IMR-90 (cell line): ENCODE data around the gene MLH3. TPM values are rescaled to one million over a fixed set of nuclear protein-coding genes. Genes with fewer than 3 reads are reported as not detected.
A peak's percentile ranks its signal among the peaks of the same experiment; 100 is the strongest.

Experiments
- ATAC-seq: fragments of 200-7000 bp; cut with Tn5 transposase; 2 replicates; pipeline ENCODE4 v1.9.1; 2020; ENCODE audit warnings: low read depth, mild to moderate bottlenecking, moderate library complexity
- BruUV-seq: library from RNA; stranded (reverse); fragments of 400-500 nt; replicated peaks from 2 replicates; lab custom pipeline; 2021; lab: Mats Ljungman, UMichigan
- CTCF ChIA-PET: fragments of 300-600 bp; formaldehyde crosslinking; extraction: SDS; loops from one replicate; lab custom pipeline; 2021; ENCODE audit warnings: antibody characterized with exemption; lab: Yijun Ruan, JAX
- POLR2A ChIA-PET: fragments of 300-600 bp; sonication (Branson Sonifier 250); formaldehyde crosslinking; loops from one replicate; lab custom pipeline; 2022; ENCODE audit warnings: antibody characterized with exemption; ENCODE audit not compliant: unreplicated experiment; lab: Charles Lee
- DNase-seq: peaks from one replicate; pipeline ENCODE4 v3.0.0; 2013
- H2AFZ ChIP-seq: replicated peaks from 2 replicates; pipeline ENCODE3; 2013; ENCODE audit warnings: low read length, mild to moderate bottlenecking; ENCODE audit not compliant: poor library complexity
- H2AK5ac ChIP-seq: 2 replicates; pipeline ENCODE4 v1.6.1; 2013; ENCODE audit warnings: low read depth, low read length, inconsistent platforms
- H2AK9ac ChIP-seq: replicated peaks from 2 replicates; pipeline ENCODE3; 2013; ENCODE audit warnings: mild to moderate bottlenecking, low read depth, low read length, moderate library complexity; ENCODE audit not compliant: poor library complexity
- H2BK120ac ChIP-seq: 2 replicates; pipeline ENCODE4 v1.6.1; 2013; ENCODE audit warnings: low read depth, low read length, inconsistent platforms
- H2BK15ac ChIP-seq: 3 replicates; pipeline ENCODE4 v1.6.1; 2013; ENCODE audit warnings: low read depth, low read length, inconsistent platforms
- H2BK20ac ChIP-seq: 2 replicates; pipeline ENCODE4 v1.6.1; 2013; ENCODE audit warnings: low read depth, mild to moderate bottlenecking, inconsistent platforms, low read length, moderate library complexity
- H2BK5ac ChIP-seq: 2 replicates; pipeline ENCODE4 v1.6.1; 2013; ENCODE audit warnings: mild to moderate bottlenecking, low read depth, low read length, inconsistent platforms; ENCODE audit not compliant: poor library complexity, severe bottlenecking
- H3K14ac ChIP-seq: replicated peaks from 2 replicates; pipeline ENCODE4 v1.6.1; 2013; ENCODE audit warnings: low read depth, low read length, inconsistent platforms
- H3K18ac ChIP-seq: 2 replicates; pipeline ENCODE4 v1.6.1; 2013; ENCODE audit warnings: low read depth, low read length, control low read depth
- H3K23ac ChIP-seq: 2 replicates; pipeline ENCODE4 v1.6.1; 2013; ENCODE audit warnings: low read depth, low read length, inconsistent platforms
- H3K27ac ChIP-seq: 2 replicates; pipeline ENCODE4 v1.5.1; 2013; ENCODE audit warnings: mild to moderate bottlenecking, control low read depth, low read length; ENCODE audit not compliant: insufficient read depth
- H3K27me3 ChIP-seq: 2 replicates; pipeline ENCODE4 v1.6.1; 2013; ENCODE audit warnings: low read length; ENCODE audit not compliant: control insufficient read depth, insufficient read depth
- H3K36me3 ChIP-seq: 2 replicates; pipeline ENCODE4 v1.6.1; 2013; ENCODE audit warnings: low read length, mixed read lengths; ENCODE audit not compliant: control insufficient read depth, insufficient read depth
- H3K4ac ChIP-seq: 2 replicates; pipeline ENCODE4 v1.6.1; 2013; ENCODE audit warnings: low read depth, low read length, inconsistent platforms
- H3K4me1 ChIP-seq: 2 replicates; pipeline ENCODE4 v1.6.1; 2013; ENCODE audit warnings: low read length, mixed read lengths; ENCODE audit not compliant: control insufficient read depth, insufficient read depth
- H3K4me2 ChIP-seq: 2 replicates; pipeline ENCODE4 v1.6.1; 2013; ENCODE audit warnings: low read depth, mild to moderate bottlenecking, control low read depth, low read length, moderate library complexity
- H3K4me3 ChIP-seq: 2 replicates; pipeline ENCODE4 v1.5.1; 2013; ENCODE audit warnings: low read depth, mild to moderate bottlenecking, control low read depth, low read length, moderate library complexity; ENCODE audit not compliant: insufficient read depth
- H3K56ac ChIP-seq: 2 replicates; pipeline ENCODE4 v1.6.1; 2013; ENCODE audit warnings: low read length, inconsistent platforms; ENCODE audit not compliant: insufficient read depth; ENCODE audit errors: extremely low read depth
- H3K79me1 ChIP-seq, 2 experiments: 2 replicates each; pipeline ENCODE4 v1.6.1; 2013; ENCODE audit warnings: low read length in 2 of 2, inconsistent platforms in 1 of 2, low read depth in 1 of 2
- H3K9ac ChIP-seq: 2 replicates; pipeline ENCODE4 v1.6.1; 2013; ENCODE audit warnings: low read depth, low read length, control low read depth
- H3K9me1 ChIP-seq: 2 replicates; pipeline ENCODE4 v1.6.1; 2013; ENCODE audit warnings: low read length, inconsistent platforms; ENCODE audit not compliant: insufficient read depth
- H3K9me3 ChIP-seq: 2 replicates; pipeline ENCODE4 v1.6.1; 2013; ENCODE audit warnings: low read length; ENCODE audit not compliant: control insufficient read depth, insufficient read depth
- H4K20me1 ChIP-seq: 2 replicates; pipeline ENCODE4 v1.6.1; 2013; ENCODE audit warnings: low read length, inconsistent platforms; ENCODE audit not compliant: insufficient read depth
- H4K5ac ChIP-seq: 2 replicates; pipeline ENCODE4 v1.6.1; 2013; ENCODE audit warnings: mild to moderate bottlenecking, low read depth, low read length, control low read depth
- H4K8ac ChIP-seq, 2 experiments: 2 replicates each; pipeline ENCODE4 v1.6.1; 2013; ENCODE audit warnings: low read depth in 2 of 2, low read length in 2 of 2, control low read depth in 1 of 2, inconsistent platforms in 1 of 2
- H4K91ac ChIP-seq: 2 replicates; pipeline ENCODE4 v1.6.1; 2013; ENCODE audit warnings: low read depth, low read length, inconsistent platforms; ENCODE audit not compliant: insufficient read depth
- BHLHE40 ChIP-seq: fragments of 150-350 bp; IDR thresholded peaks from 2 replicates; pipeline ENCODE4 v1.6.1; 2016; ENCODE audit warnings: mild to moderate bottlenecking, low read depth, low read length
- CEBPB ChIP-seq: IDR thresholded peaks from 2 replicates; pipeline ENCODE4 v1.6.1; 2012; ENCODE audit warnings: low read depth, low read length, improper control_type of control experiment
- CHD1 ChIP-seq: IDR thresholded peaks from 2 replicates; pipeline ENCODE4 v1.6.1; 2012; ENCODE audit warnings: low read depth, low read length, improper control_type of control experiment
- FOS ChIP-seq: fragments of 150-350 bp; IDR thresholded peaks from 2 replicates; pipeline ENCODE4 v1.6.1; 2016; ENCODE audit warnings: low read depth, low read length
- MAFK ChIP-seq: IDR thresholded peaks from 2 replicates; pipeline ENCODE4 v1.6.1; 2012; ENCODE audit warnings: low read depth, low read length, improper control_type of control experiment
- MAZ ChIP-seq: IDR thresholded peaks from 2 replicates; pipeline ENCODE4 v1.6.1; 2012; ENCODE audit warnings: low read depth, mild to moderate bottlenecking, low read length, improper control_type of control experiment, moderate library complexity, borderline replicate concordance
- MXI1 ChIP-seq: IDR thresholded peaks from 2 replicates; pipeline ENCODE4 v1.6.1; 2012; ENCODE audit warnings: low read depth, mild to moderate bottlenecking, low read length, moderate library complexity, borderline replicate concordance
- NFE2L2 ChIP-seq: fragments of 150-350 bp; IDR thresholded peaks from 2 replicates; pipeline ENCODE4 v1.6.1; 2016; ENCODE audit warnings: low read depth, mild to moderate bottlenecking, low read length
- POLR2A ChIP-seq: IDR thresholded peaks from 2 replicates; pipeline ENCODE4 v1.6.1; 2012; ENCODE audit warnings: mild to moderate bottlenecking, low read depth, low read length
- RAD21 ChIP-seq: IDR thresholded peaks from 2 replicates; pipeline ENCODE4 v1.6.1; 2012; ENCODE audit warnings: low read length, improper control_type of control experiment
- RCOR1 ChIP-seq: IDR thresholded peaks from 2 replicates; pipeline ENCODE4 v1.6.1; 2012; ENCODE audit warnings: mild to moderate bottlenecking, low read length, improper control_type of control experiment; ENCODE audit not compliant: insufficient replicate concordance
- RFX5 ChIP-seq: IDR thresholded peaks from 2 replicates; pipeline ENCODE4 v1.8.0; 2012; ENCODE audit warnings: low read depth, mild to moderate bottlenecking, low read length, moderate library complexity
- SMC3 ChIP-seq: fragments of 150-350 bp; IDR thresholded peaks from 2 replicates; pipeline ENCODE4 v1.6.1; 2016; ENCODE audit warnings: low read depth, mild to moderate bottlenecking, antibody characterized with exemption, low read length, moderate library complexity
- WGBS, 2 experiments: methylation state at CpG; one replicate each; pipeline versions ENCODE4 v1.1.5 to v1.1.7; 2013; ENCODE audit warnings: missing lambda C conversion rate in 2 of 2; ENCODE audit not compliant: insufficient read length in 1 of 2; ENCODE audit errors: extremely low coverage in 2 of 2; 5-methylcytosine and 5-hydroxymethylcytosine counted together
- dilution Hi-C: fragments of 300-500 bp; cut with HindIII; formaldehyde crosslinking; loops from one replicate; pipeline ENCODE4 v1.14.3; 2018; ENCODE audit warnings: low sequenced_read_pairs; ENCODE audit not compliant: unreplicated experiment
- in situ Hi-C: fragments of 300-500 bp; cut with MboI; formaldehyde crosslinking; loops from 3 replicates; pipeline ENCODE4 v1.14.3; 2019; ENCODE audit warnings: low sequenced_read_pairs, inconsistent platforms, mixed read lengths
- intact Hi-C: fragments of 100-400 bp; cut with micrococcal nuclease; formaldehyde crosslinking; loops from 2 replicates; pipeline ENCODE4 v1.10.0; 2022
- polyA plus RNA-seq, 3 experiments: library from polyadenylated mRNA; depleted of rRNA; stranded (reverse); fragments of >200 nt; gene quantifications; 2 replicates each; pipeline ENCODE4 v1.2.3, GENCODE V29; 2012; ENCODE audit warnings: low replicate concordance in 1 of 3
- total RNA-seq: library from RNA; depleted of rRNA; stranded (reverse); fragments of >200 nt; gene quantifications from 2 replicates; pipeline ENCODE4 v1.2.3, GENCODE V29; 2012
- TF ChIP-seq, protein P1 (sequence below): fragments of 150-350 bp; IDR thresholded peaks from 2 replicates; pipeline ENCODE4 v1.6.1; 2017; ENCODE audit warnings: mild to moderate bottlenecking, antibody characterized with exemption, low read length, low read depth
- TF ChIP-seq, protein P2 (sequence below): conservative IDR thresholded peaks from 2 replicates; pipeline ENCODE4 v1.5.1; 2012; ENCODE audit warnings: mild to moderate bottlenecking, low read depth, low read length, improper control_type of control experiment
- TF ChIP-seq, protein P3 (sequence below): fragments of 150-350 bp; IDR thresholded peaks from 2 replicates; pipeline ENCODE4 v1.6.1; 2016; ENCODE audit warnings: low read depth, mild to moderate bottlenecking, low read length, moderate library complexity, borderline replicate concordance

Gene MLH3
- total and polyA plus RNA-seq, 2 of the 4 experiments (the other 2 are of a cell fraction) = 5.6 to 14.7 TPM

DNA sequence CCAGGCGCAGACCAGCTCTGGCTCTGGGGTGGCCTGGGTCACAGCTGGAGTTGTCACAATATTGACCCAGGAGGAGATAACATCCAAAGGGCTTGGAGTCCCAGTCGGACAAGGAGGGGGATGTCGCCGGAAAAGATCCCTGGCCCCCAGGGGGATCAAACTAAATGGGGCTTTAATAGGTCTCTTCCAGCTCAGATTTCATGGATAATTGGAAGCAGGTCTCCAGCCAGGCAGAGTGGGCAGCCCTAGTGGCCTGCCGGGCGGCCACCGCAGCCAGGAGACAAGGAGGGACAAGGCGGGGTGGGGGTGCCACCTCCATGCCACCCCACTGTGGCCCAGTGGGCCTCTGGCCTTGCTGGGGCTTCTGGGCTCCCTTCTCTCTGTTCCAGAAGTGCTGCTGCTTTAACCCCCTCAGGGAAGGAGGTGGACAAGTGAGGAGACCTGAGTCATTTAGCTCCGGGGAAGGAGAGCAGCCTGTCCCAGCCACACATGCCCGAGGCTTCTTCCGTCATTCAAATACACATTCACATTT is 72.8 kb downstream of the MLH3 start:
- Histone ChIP-seq H3K4me2 (no peak overlapping the region), H2BK20ac (no peak overlapping the region), H4K8ac (no peak overlapping the region), H3K9ac (no peak overlapping the region), H2AFZ (no peak overlapping the region), H3K27ac (no peak overlapping the region), H3K9me1 (peaks cover 9% of the 10 kb centered on the region; the same call in 1 of the 2 replicates), H3K4ac (no peak overlapping the region), H4K5ac (no peak overlapping the region), H2AK9ac (peak overlapping the region; percentile 25), H2BK15ac (no peak overlapping the region), H3K4me3 (no peak overlapping the region), H2AK5ac (no peak overlapping the region), H3K9me3 (no peaks in the 10 kb centered on the region), H3K4me1 (peaks cover 15% of the 10 kb centered on the region), H3K27me3 (peaks cover 2% of the 10 kb centered on the region; the same call in 1 of the 2 replicates), H3K56ac (no peak overlapping the region), H2BK5ac (no peak overlapping the region), H2BK120ac (no peak overlapping the region), H4K91ac (no peak overlapping the region), H3K79me1 (no peaks in the 10 kb centered on the region), H3K18ac (no peak overlapping the region), H3K14ac (no peak overlapping the region), H4K20me1 (no peaks in the 10 kb centered on the region), H3K23ac (no peak overlapping the region), H3K36me3 (no peaks in the 10 kb centered on the region)
- TF ChIP-seq BHLHE40 (no peak), FOS (no peak), RFX5 (no peak), NFE2L2 (no peak), CEBPB (no peak), RAD21 (no peak), SMC3 (no peak), POLR2A (no peak), CHD1 (no peak), MAZ (no peak), MXI1 (no peak), RCOR1 (no peak), MAFK (no peak)
- TF ChIP-seq, protein P1, sequence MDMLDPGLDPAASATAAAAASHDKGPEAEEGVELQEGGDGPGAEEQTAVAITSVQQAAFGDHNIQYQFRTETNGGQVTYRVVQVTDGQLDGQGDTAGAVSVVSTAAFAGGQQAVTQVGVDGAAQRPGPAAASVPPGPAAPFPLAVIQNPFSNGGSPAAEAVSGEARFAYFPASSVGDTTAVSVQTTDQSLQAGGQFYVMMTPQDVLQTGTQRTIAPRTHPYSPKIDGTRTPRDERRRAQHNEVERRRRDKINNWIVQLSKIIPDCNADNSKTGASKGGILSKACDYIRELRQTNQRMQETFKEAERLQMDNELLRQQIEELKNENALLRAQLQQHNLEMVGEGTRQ = no peak
- TF ChIP-seq, protein P2, sequence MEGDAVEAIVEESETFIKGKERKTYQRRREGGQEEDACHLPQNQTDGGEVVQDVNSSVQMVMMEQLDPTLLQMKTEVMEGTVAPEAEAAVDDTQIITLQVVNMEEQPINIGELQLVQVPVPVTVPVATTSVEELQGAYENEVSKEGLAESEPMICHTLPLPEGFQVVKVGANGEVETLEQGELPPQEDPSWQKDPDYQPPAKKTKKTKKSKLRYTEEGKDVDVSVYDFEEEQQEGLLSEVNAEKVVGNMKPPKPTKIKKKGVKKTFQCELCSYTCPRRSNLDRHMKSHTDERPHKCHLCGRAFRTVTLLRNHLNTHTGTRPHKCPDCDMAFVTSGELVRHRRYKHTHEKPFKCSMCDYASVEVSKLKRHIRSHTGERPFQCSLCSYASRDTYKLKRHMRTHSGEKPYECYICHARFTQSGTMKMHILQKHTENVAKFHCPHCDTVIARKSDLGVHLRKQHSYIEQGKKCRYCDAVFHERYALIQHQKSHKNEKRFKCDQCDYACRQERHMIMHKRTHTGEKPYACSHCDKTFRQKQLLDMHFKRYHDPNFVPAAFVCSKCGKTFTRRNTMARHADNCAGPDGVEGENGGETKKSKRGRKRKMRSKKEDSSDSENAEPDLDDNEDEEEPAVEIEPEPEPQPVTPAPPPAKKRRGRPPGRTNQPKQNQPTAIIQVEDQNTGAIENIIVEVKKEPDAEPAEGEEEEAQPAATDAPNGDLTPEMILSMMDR = no peak
- TF ChIP-seq, protein P3, sequence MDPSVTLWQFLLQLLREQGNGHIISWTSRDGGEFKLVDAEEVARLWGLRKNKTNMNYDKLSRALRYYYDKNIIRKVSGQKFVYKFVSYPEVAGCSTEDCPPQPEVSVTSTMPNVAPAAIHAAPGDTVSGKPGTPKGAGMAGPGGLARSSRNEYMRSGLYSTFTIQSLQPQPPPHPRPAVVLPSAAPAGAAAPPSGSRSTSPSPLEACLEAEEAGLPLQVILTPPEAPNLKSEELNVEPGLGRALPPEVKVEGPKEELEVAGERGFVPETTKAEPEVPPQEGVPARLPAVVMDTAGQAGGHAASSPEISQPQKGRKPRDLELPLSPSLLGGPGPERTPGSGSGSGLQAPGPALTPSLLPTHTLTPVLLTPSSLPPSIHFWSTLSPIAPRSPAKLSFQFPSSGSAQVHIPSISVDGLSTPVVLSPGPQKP = no peak
- no TSS peak for BruUV-seq
- ATAC-seq (no peak), DNase-seq (no peak)
- intact Hi-C loops (no loop called here), dilution Hi-C loops (no loop called here), in situ Hi-C loops (no loop called here)
- ChIA-PET CTCF (no interaction called here), POLR2A (interaction anchor here (0.6 kb wide), 1 partner anchor 13 kb away, joined by 3 read pairs; no protein-coding TSS in a partner anchor)
- 35% methylated on average over 3 of the region's 11 CpGs; no CpG with 5 or more reads in 1 of the 2 experiments for WGBS, 2 experiments
